NCI-H1092 (cell line): Measurements from ENCODE around the gene HMX1.

ENCODE experiments used
- DNase-seq: peaks from one replicate; lab custom pipeline; 2025; lab: John Stamatoyannopoulos, UW

Gene HMX1

DNA sequence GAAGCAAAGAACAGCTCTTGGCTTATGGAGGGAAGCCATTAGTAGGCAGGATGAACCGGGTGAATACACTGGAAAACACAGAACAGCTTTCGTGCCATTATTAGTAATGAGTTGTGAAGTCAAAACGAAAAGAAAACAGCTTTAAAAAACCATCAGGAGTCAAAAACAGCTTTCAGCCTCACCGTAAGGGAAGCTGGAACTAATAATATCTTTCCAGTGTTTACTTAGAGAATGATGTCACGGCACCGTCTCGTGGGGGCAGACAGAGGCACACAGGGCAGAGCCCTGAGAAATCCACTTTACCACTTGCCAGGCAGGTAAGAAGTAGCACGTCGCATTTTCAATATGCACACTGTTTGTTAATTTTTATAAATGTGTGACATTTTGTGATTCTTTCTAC is 37.9 kb upstream of the HMX1 start:
- DNase-seq, result no peak

GRCh38 chr4:8908206-8908893 is 36.7 kb upstream of the HMX1 start:
- DNase-seq, result no peak

- no peak for DNase-seq
These were observed 36.1 kb upstream of the HMX1 start for GRCh38 chr4:8907596-8908205.

DNA sequence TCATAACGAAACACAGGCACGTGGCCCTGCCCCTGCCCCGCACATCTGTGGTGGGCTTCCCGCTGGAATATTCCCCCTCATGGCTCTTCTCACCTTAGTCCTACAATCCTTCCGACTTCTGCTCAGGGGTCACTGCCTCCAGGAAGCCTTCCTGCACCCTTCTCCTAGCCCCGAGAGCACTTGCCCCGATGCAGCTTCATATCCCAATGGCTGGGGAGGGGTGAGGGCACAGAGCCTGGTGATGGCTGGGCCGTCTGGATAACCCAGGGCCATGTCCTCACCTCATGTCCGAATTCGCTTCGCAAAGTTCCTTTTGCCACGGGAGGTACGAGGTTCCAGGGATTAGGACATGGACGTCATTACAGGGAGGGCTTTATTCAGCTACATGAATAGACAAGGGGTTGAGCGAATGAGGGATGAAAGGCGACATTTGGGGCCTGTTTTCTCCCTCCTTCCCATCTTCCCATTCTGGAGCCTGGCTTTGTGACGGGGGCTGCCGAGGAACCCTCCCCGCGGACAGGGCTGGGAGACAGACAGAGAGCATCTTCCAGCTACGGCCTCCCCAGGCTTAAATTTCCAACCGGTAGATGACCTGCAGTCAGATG is 35.5 kb upstream of the HMX1 start:
- no peak for DNase-seq

DNA sequence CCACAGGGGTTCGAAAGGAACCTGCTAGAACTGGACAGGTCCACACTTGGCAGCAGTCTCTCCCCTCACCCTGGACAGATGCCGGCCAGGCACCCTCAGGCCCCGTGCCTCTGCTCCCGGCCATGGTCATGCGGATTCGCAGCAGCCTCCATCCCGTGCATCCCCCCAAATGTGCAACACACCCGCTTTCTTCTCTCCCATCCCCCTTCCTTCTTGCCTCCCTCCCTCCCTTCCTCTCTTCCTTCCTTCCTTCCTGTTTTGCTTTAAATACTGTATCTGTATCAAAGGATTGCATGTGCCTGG is 35.0 kb upstream of the HMX1 start:
- no peak for DNase-seq

DNA sequence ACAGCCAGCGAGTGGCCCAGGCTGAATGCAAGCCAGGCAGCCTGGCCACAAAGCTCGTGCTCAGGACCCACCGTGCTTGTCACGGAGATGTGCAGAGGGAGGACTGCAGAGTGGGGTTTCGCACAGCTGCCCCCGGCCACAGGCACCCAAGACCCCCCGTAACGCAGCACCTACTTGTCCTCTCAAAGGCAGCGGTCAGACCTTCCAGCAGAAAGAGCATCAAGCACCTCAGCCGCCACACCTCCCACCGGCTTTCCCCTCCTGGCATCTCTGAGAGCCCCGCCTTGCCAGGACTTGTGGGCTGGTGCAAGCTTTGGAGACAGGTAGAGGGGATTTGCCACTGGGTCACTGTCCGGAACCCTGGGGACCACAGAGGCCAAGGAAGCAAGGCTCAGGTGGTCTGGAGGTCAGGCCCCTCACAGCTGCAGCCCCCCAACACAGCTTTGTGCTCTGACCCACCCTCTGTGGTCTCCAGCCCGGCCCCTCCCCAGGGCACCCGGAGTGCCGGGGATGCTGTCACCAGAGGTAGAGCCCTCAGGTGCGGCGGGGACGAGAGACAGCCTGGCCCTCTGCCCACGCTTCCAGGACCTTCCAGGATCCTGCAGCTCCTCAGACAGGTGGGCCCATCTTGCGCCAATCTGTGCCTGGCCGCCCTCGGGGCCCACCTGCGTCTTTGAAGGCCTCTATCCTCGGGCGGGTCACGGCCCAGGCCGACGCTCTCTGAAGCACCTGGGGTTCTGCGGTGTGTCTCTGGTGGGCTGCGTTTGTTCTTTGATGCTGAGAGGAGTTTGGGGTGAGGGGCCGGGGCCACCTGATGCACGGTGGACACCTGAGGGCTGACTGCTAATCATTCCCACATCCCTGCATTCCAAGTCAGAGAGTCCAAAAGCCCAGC is 34.4 kb upstream of the HMX1 start:
- no peak for DNase-seq

GRCh38 chr4:8905226-8905772 is 33.7 kb upstream of the HMX1 start:
- no peak for DNase-seq

- DNase-seq, result no peak
These were observed 33.0 kb upstream of the HMX1 start for GRCh38 chr4:8904666-8905065.

- DNase-seq, result no peak
These were observed 32.4 kb upstream of the HMX1 start for GRCh38 chr4:8904041-8904501.

GRCh38 chr4:8901335-8901734 is 29.7 kb upstream of the HMX1 start:
- DNase-seq, result no peak

- DNase-seq, result no peak
These were observed 28.9 kb upstream of the HMX1 start for GRCh38 chr4:8900588-8900987.

- DNase-seq, result no peak
These were observed 26.8 kb upstream of the HMX1 start for GRCh38 chr4:8898419-8898818.

GRCh38 chr4:8897251-8898167 is 25.9 kb upstream of the HMX1 start:
- DNase-seq, result no peak

DNA sequence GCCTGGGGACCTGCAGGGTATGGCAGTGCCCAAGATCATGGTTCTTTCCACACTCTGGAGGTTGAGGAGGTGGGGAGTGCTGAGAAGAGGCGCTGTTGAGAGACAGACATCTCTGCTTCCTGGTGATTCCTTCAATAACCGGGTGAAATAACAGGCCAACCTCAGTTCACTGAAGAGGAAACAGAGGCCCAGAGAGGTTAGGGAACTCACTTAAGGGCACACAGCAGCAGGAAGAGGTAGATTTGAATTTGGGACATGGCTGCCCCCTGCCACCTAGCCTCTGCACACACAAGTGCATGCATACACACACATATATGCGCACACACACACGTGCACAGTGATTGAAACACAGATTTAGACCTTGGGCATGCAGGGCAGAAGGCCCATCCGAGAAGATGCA is 24.9 kb upstream of the HMX1 start:
- DNase-seq, result no peak

DNA sequence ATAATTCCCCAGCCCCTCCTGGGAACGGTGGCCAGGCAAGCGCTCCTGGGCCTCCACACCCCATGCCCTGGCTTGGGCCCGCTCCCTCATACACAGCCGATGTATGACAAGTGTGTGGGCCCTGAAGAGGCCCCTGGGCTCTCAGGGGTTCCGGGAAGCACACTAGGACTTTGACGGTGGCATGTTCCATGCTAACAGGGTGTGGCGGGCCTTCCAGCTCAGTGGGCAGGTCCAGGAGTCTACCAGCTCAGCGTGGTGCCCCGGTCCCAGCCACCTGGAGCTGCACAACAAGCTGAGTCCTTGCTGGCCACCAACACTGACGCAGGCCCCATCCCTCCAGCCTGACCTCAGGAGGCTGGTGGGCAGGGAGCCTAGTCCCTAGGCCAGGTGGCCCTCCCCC is 24.4 kb upstream of the HMX1 start:
- DNase-seq, result no peak

- DNase-seq, result no peak
These were observed 23.7 kb upstream of the HMX1 start for GRCh38 chr4:8895295-8895694.

DNA sequence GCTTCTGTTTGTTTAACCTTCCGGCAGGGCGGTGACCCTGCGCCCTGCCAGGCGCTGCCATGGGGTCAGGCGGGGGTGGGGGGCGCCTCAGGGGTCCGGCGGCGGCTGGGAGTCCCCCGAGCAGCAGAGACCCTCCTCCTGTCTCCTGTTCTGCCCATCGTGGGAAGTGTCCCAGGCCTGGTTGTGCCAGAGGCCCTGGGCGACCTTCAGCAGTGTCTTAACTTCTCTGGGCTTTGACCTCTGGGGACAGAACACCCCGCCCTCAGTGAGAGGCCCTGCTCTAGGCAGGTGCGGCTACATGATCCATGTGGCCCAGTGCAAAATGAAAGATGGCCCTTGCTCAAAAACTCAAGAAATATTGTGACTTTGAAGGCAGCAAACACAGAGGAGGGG is 22.8 kb upstream of the HMX1 start:
- no peak for DNase-seq

DNA sequence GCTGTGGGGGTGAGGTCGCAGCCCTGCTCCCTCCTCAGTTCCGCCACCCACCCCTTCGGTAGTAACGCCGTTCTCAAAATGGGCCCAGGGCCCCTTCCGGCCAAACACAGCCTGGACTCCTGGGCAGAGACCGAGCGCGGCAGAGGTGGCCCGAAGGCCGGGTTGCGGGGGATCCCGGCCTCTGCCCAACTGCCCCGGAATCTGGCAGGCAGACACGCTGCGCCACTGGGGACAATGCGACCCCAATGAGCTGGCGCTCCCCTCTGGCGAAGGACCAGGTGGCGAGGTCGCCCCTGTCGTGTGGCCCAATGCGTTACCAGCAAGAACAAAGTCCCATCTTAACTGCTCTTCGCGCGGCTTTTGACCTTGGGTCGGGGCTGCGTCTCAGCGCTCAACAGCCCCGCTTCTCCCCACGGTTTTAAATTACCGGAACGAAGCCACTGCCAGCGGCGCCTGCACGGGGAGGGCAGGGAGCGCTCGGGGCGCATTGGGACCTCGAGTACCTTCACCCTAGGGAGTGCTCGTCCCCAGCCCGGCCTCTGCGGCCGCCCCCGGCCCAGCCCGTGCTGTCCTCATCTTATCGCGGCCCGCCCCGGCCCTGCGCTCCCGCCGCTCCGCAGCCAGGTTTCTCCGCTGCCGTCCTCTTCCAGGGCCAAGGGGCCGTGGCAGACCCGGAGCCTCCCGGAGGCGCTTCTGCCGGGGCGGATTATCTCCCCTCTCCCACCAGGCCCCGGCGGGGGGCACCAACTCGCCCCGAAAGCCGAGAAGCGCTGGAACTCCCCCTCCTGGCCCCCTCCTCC is 22.2 kb upstream of the HMX1 start:
- DNase-seq, result no peak

DNA sequence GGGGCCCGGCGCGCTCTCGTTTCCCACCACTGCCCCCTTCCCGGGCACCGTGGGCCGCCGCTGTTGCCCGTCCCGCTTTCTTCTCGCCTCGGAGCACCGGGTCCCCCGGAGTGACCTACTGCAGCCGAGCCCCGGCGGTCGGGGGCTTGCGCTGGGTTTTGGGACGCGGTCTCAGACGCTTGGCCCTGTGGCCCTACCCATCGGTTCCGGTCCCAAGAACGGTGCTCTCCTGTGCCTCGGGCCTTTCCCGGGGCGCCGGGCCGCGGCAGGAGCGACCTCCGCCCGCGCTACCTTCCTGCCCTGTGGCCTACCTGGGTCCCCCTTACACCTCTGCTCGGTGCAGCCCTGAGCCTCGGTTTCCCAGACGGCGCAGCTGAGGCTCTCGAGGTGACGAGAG is 21.6 kb upstream of the HMX1 start:
- DNase-seq, result no peak

DNA sequence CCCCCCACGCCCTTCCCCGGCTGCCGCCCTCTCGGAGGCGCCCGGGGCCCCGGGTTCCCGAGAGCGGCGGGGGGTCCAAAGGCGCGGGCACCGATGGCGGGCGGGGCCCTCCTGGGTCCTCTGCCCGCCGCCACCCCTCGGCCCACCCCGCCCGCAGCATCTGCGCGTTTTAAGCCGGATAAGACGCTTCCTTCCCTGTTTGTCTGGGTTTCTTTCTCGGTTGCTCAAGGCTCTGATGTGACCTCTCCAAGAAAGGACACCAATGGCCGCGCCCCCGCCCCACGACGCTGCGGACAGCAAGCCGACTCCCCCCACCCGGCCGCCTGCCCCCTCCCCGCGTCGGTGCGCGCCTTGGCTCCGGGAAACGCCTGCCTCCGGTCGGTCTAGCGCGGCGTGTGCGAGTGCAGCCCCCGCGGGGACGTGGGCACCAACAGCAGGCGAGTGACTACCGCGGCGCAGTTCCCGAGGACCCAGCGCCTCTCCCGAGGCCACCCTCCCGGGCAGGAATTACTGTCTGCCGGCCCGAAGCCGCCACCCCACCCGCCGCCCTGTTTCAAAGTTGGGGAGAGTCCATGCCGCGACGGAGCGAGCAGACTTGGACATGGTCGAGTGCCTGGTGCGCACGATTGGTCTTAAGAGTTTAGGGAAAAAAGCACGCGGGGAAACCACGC is 21.1 kb upstream of the HMX1 start:
- DNase-seq, result no peak
